Heart right ventricle (tissue), 16 donors: ENCODE data around the gene CIAO1. TPM values are rescaled to one million over a fixed set of nuclear protein-coding genes. Genes with fewer than 3 reads are reported as not detected.

ENCODE experiments used
- ATAC-seq, 8 donors: fragments of 200-7000 bp; cut with Tn5 transposase; one replicate each; pipeline ENCODE4 v1.9.1; 2020; ENCODE audit warnings: mild to moderate bottlenecking in 8 of 8, moderate library complexity in 8 of 8, moderate number of reproducible peaks in 1 of 8
- DNase-seq, 2 donors: peaks; one replicate each; pipeline ENCODE4 v3.0.0-alpha.2; 2020
- H3K27ac ChIP-seq, 10 donors: fragments of 200-600 bp; sonication (generic) in 2 of 10; one replicate each; pipeline versions ENCODE4 v1.5.0 to v1.8.0; 2020 to 2022; ENCODE audit warnings: mild to moderate bottlenecking in 3 of 10
- H3K27me3 ChIP-seq, 7 donors: fragments of 200-600 bp; one replicate each; pipeline ENCODE4 v1.8.0; 2021 to 2022; ENCODE audit warnings: mild to moderate bottlenecking in 2 of 7
- H3K36me3 ChIP-seq, 9 donors: fragments of 200-600 bp; sonication (generic) in 1 of 9; one replicate each; pipeline versions ENCODE4 v1.5.0 to v1.8.0; 2020 to 2022; ENCODE audit warnings: mild to moderate bottlenecking in 2 of 9
- H3K4me1 ChIP-seq, 9 donors: fragments of 200-600 bp; sonication (generic) in 1 of 9; one replicate each; pipeline versions ENCODE4 v1.5.0 to v1.8.0; 2020 to 2022; ENCODE audit warnings: mild to moderate bottlenecking in 4 of 9
- H3K4me3 ChIP-seq, 10 donors: fragments of 200-600 bp; sonication (generic) in 2 of 10; one replicate each; pipeline versions ENCODE4 v1.5.0 to v1.8.0; 2020 to 2022; ENCODE audit warnings: mild to moderate bottlenecking in 7 of 10, moderate library complexity in 2 of 10
- H3K9me3 ChIP-seq, 11 donors: fragments of 200-600 bp in 10 of 11; sonication (generic) in 2 of 11; one replicate each; pipeline versions ENCODE4 v1.5.0 to v1.8.0; 2013 to 2022; ENCODE audit warnings: mild to moderate bottlenecking in 2 of 11, control low read depth in 1 of 11, moderate library complexity in 1 of 11
- WGBS, 2 donors: extraction: QIAGEN DNeasy Blood & Tissue Kit; methylation state at CpG; one replicate each; pipeline ENCODE4 v1.1.7; 2013; ENCODE audit warnings: inconsistent platforms in 1 of 2; 5-methylcytosine and 5-hydroxymethylcytosine counted together
- intact Hi-C, 10 donors: fragments of 100-400 bp; cut with DNase I; formaldehyde crosslinking; loops; one replicate each; pipeline versions ENCODE4 v1.11.1 to v1.14.2; 2022
- polyA plus RNA-seq, 2 donors: library from polyadenylated mRNA; stranded (reverse); fragments of 200-250 nt; gene quantifications; one replicate each; pipeline ENCODE4 v1.2.3, GENCODE V29; 2013
- total RNA-seq, 10 donors: library from RNA; stranded (reverse); fragmentation: NEBNext Ultra II Directional in 3 of 10; extraction: Animal tissue kit (Norgen Biotek cat#: 25700) in 3 of 10; gene quantifications; one replicate each; pipeline versions ENCODE4 v1.2.1 to v1.2.4, GENCODE V29; 2021 to 2023
- TF ChIP-seq, protein P1 (sequence below), 9 donors: fragments of 200-600 bp; sonication (generic) in 2 of 9; IDR thresholded peaks; one replicate each; pipeline versions ENCODE4 v1.5.0 to v1.8.0; 2021 to 2022; ENCODE audit warnings: antibody characterized with exemption in 9 of 9, mild to moderate bottlenecking in 5 of 9, moderate library complexity in 1 of 9
- donor health status: Arrhythmogenic right ventricular cardiomyopathy.
- donor health status: ischemic (EF 13 %, LVEDD 7.1; RV severe dilation, severe dysfunction).
- donor health status: healthy with polysubstance abuse.
- donor health status: DM: no; HTN: yes; CAD: no.
- donor health status: DM: no; HTN: no; CAD: no.
- donor health status: ischemic (EF 25% LVEDD 6.9; RV normal size, moderate dysfunction).
- donor health status: ischemic (EF 25% LVEDD 5.7; RV mildly dilated, moderate dysfunction).
- donor health status: healthy.
- donor health status: DM: yes; HTN: yes; CAD: no.
- donor health status: Ischemic cardiomyopathy.
- donor health status: ischemic (EF 35%, LVEDD 5.7; RV mildly dilated, moderate dysfunction).
- donor health status: nonischemic (EF 11% LVEDD 7.7; RV severe dilation, severe dysfunction).
- donor health status: DM: yes; HTN: yes; CAD: no.
- donor health status: PGD.
- donor health status: ischemic (EF 29% LVEDD 5.4; RV normal size, mild dysfunction).
- donor health status: nonischemic (EF 23%, LVEDD 6.1; RV moderate dilation, normal function).

Gene CIAO1
- total and polyA plus RNA-seq, 12 donors: 22.1 to 72.1 (median 62.4) TPM

DNA sequence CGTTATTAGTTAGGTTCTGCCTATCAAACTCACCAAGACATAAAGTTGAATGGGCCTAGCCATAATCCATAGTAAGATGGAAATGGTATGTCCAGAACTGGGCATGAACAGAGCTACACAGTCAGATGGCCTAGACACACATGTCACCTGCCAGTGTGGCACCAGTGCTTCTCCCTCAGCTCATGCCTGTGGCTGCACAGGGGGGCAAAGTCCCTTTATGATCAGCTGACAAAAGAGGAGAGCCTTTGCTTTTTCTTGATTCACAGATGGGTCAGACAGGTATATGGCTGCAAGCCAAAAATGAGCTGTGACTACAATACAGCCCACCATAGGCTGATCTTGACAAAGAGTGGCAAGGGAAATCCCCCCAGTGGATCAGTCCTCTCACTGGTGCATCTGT, 29.1 kb upstream of the CIAO1 start:
- WGBS, 2 donors: 97 to 100% methylated on average over 1 of the region's 1 CpG
- Histone ChIP-seq H3K36me3 (peaks cover 0 to 5% (median 0%) of the 10 kb centered on the region in 9 donors), H3K4me1 (peaks cover 0 to 41% (median 24%) of the 10 kb centered on the region in 9 donors), H3K27me3 (no peaks in the 10 kb centered on the region), H3K9me3 (no peaks in the 10 kb centered on the region), H3K27ac (no peak overlapping the region), H3K4me3 (no peak overlapping the region)
- DNase-seq (no peak), ATAC-seq (no peak)
- intact Hi-C loops: no loop called here
- TF ChIP-seq, protein P1, sequence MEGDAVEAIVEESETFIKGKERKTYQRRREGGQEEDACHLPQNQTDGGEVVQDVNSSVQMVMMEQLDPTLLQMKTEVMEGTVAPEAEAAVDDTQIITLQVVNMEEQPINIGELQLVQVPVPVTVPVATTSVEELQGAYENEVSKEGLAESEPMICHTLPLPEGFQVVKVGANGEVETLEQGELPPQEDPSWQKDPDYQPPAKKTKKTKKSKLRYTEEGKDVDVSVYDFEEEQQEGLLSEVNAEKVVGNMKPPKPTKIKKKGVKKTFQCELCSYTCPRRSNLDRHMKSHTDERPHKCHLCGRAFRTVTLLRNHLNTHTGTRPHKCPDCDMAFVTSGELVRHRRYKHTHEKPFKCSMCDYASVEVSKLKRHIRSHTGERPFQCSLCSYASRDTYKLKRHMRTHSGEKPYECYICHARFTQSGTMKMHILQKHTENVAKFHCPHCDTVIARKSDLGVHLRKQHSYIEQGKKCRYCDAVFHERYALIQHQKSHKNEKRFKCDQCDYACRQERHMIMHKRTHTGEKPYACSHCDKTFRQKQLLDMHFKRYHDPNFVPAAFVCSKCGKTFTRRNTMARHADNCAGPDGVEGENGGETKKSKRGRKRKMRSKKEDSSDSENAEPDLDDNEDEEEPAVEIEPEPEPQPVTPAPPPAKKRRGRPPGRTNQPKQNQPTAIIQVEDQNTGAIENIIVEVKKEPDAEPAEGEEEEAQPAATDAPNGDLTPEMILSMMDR (IDR thresholded peaks at IDR 0.05): no peak

DNA sequence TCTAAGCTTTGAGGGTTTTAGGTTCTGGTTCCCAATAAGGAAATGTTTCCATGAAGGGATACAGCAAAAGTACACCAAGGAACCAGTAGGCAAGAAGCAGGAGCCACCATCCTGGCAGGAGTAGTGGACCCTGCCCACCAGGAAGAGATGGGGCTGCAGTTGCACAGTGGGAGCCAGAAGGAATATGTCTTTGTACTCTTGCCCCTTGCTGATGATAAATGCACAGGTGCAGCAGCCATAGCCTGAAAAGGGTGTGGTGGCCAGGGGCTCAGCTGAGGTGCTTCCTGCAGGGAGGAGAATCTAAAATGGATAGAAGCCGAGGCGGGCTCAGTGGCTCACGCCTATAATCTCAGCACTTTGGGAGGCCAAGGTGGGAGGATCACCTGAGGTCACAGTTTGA, 27.8 kb upstream of the CIAO1 start:
- no peaks in the 10 kb centered on the region for H3K27me3 ChIP-seq
- 97% methylated on average over 3 of the region's 3 CpGs for WGBS, 2 donors
- intact Hi-C loops: no loop called here
- H3K9me3 ChIP-seq: no peaks in the 10 kb centered on the region
- H3K36me3 ChIP-seq: peaks cover 0 to 5% (median 0%) of the 10 kb centered on the region in 9 donors
- DNase-seq (no peak), ATAC-seq (no peak)
- peaks cover 0 to 50% (median 33%) of the 10 kb centered on the region in 9 donors for H3K4me1 ChIP-seq
- no peak overlapping the region for H3K4me3 ChIP-seq
- TF ChIP-seq, protein P1 (IDR thresholded peaks at IDR 0.05): no peak
- no peak overlapping the region for H3K27ac ChIP-seq

DNA sequence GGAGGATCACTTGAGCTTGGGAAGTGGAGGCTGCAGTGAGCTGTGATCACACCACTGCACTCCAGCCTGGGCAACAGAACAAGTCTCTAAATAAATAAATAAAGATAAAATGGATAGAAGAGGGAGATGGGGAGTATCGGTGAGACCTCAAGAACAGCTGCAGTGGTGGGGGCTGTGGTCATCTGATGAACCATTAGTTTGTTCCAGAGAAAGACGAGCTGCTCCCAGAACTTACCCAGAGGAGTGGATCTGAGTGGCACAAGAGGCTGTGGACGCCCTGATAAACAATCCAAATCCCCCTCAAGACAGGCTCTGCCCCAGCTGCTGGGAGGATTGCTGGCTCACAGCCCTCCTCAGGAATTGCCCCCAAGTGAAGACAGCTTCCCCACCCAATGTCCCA, 26.9 kb upstream of the CIAO1 start:
- no peaks in the 10 kb centered on the region for H3K27me3 ChIP-seq
- DNase-seq (no peak), ATAC-seq (no peak)
- intact Hi-C loops: no loop called here
- H3K27ac ChIP-seq: no peak overlapping the region
- H3K36me3 ChIP-seq: peaks cover 0 to 5% (median 0%) of the 10 kb centered on the region in 9 donors
- no peak overlapping the region for H3K4me3 ChIP-seq
- 90 to 97% methylated on average over 3 of the region's 3 CpGs for WGBS, 2 donors
- peaks cover 0 to 41% (median 33%) of the 10 kb centered on the region in 9 donors for H3K4me1 ChIP-seq
- TF ChIP-seq, protein P1 (IDR thresholded peaks at IDR 0.05): no peak
- H3K9me3 ChIP-seq: no peaks in the 10 kb centered on the region

DNA sequence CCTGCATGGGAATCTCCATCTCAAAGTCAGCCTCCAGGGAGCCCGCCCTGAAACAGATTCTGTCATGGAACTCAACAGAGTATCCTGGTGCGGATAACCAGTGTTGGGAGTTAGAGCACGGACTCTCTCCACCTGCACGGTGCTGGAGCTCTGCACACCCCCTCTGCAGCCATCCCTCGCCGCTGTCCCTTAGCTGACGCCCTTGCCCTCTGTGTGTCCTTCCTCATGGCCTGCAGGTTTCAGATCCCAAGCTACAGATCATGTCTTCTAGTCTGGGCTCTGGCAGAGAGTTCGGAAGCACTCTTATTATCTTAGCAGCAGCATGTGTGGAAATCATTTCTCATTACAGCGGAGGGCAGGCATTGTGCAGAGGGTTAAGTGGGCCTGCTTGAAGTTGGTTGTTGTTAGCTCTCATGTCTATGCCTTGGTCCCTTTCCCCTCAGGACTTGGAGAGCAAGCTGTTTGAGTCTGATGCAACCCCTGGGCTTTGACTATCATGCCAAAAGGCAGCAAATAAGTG, 26.2 kb upstream of the CIAO1 start:
- Histone ChIP-seq H3K4me1 (peaks cover 0 to 42% (median 33%) of the 10 kb centered on the region in 9 donors), H3K27ac (peak overlapping the region in 4 of 10 donors; percentile 12 to 77 (median 44)), H3K36me3 (peaks cover 0 to 5% (median 0%) of the 10 kb centered on the region in 9 donors), H3K4me3 (no peak overlapping the region), H3K27me3 (no peaks in the 10 kb centered on the region), H3K9me3 (no peaks in the 10 kb centered on the region)
- DNase-seq (no peak), ATAC-seq (peak; percentile 15 to 66 (median 42))
- intact Hi-C loops: no loop called here
- WGBS, 2 donors: 50 to 65% methylated on average over 9 of the region's 9 CpGs
- TF ChIP-seq, protein P1 (IDR thresholded peaks at IDR 0.05): no peak
